HepG2 (cell line): ENCODE measurements around the gene HDAC5. TPM values are rescaled to one million over a fixed set of nuclear protein-coding genes. Genes with fewer than 3 reads are reported as not detected.
A peak's percentile ranks its signal among the peaks of the same experiment; 100 is the strongest.

Source experiments
- ATRX ChIP-seq: sonication (generic); formaldehyde crosslinking; IDR thresholded peaks from 2 replicates; pipeline ENCODE4 v1.4.0; 2020; ENCODE audit warnings: missing genetic modification reagents, borderline replicate concordance
- HMGA1 ChIP-seq: sonication (generic); formaldehyde crosslinking; conservative IDR thresholded peaks from 2 replicates; pipeline ENCODE4 v1.4.0; 2020; ENCODE audit warnings: missing genetic modification reagents
- REXO4 ChIP-seq: sonication (generic); formaldehyde crosslinking; IDR thresholded peaks from 2 replicates; pipeline ENCODE4 v1.8.0; 2022; ENCODE audit warnings: missing genetic modification reagents, mild to moderate bottlenecking, borderline replicate concordance
- SAFB2 ChIP-seq: sonication (generic); formaldehyde crosslinking; IDR thresholded peaks from 2 replicates; pipeline ENCODE4 v1.5.1; 2020; ENCODE audit warnings: missing genetic modification reagents, low read depth, mild to moderate bottlenecking, borderline replicate concordance
- SP4 ChIP-seq: sonication (generic); formaldehyde crosslinking; IDR thresholded peaks from 2 replicates; pipeline ENCODE4 v1.8.1; 2023; ENCODE audit warnings: mild to moderate bottlenecking, missing genetic modification reagents
- ZBTB21 ChIP-seq: sonication (generic); formaldehyde crosslinking; IDR thresholded peaks from 2 replicates; pipeline ENCODE4 v1.4.0; 2020; ENCODE audit warnings: missing genetic modification reagents
- ZC3H13 ChIP-seq: sonication (generic); formaldehyde crosslinking; IDR thresholded peaks from 2 replicates; pipeline ENCODE4 v1.8.1; 2023; ENCODE audit warnings: mild to moderate bottlenecking, missing genetic modification reagents, moderate library complexity
- ZNF737 ChIP-seq: sonication (generic); formaldehyde crosslinking; IDR thresholded peaks from 2 replicates; pipeline ENCODE4 v1.5.0; 2020; ENCODE audit warnings: missing genetic modification reagents, mild to moderate bottlenecking, borderline replicate concordance
- polyA plus RNA-seq, 8 experiments: library from polyadenylated mRNA; depleted of rRNA in 3 of 8; stranded (reverse) in 7 of 8; unstranded in 1 of 8; fragments of >200 nt; fragmentation: Illumina TruSeq in 4 of 8; extraction: Trizol in 4 of 8; gene quantifications; 2 replicates each; pipeline versions ENCODE4 v1.2.1 to v1.2.3, GENCODE V29; 2011 to 2016; ENCODE audit warnings: low read depth in 4 of 8, missing spikeins in 1 of 8, mixed read lengths in 1 of 8; ENCODE audit not compliant: insufficient read depth in 1 of 8
- total RNA-seq, 5 experiments: library from RNA; depleted of rRNA; stranded (reverse); fragments of >200 nt; fragmentation: Illumina TruSeq; extraction: Trizol; gene quantifications; 2 replicates each; pipeline ENCODE4 v1.2.3, GENCODE V29; 2016; ENCODE audit warnings: low read depth in 1 of 5
- TF ChIP-seq, protein P1 (sequence below): sonication (generic); formaldehyde crosslinking; IDR thresholded peaks from 2 replicates; pipeline ENCODE4 v1.5.0; 2020; ENCODE audit warnings: missing genetic modification reagents, mild to moderate bottlenecking, borderline replicate concordance
- TF ChIP-seq, protein P2 (sequence below): sonication (generic); formaldehyde crosslinking; IDR thresholded peaks from 2 replicates; pipeline ENCODE4 v1.4.0; 2020; ENCODE audit warnings: missing genetic modification reagents
- TF ChIP-seq, protein P3 (sequence below): sonication (generic); formaldehyde crosslinking; conservative IDR thresholded peaks from 2 replicates; pipeline ENCODE4 v1.8.0; 2022; ENCODE audit warnings: mild to moderate bottlenecking, moderate library complexity, missing genetic modification reagents
- TF ChIP-seq, protein P4 (sequence below): sonication (generic); formaldehyde crosslinking; IDR thresholded peaks from 2 replicates; pipeline ENCODE4 v1.4.0; 2020; ENCODE audit warnings: missing genetic modification reagents, low read depth, mild to moderate bottlenecking, borderline replicate concordance
- TF ChIP-seq, protein P5 (sequence below): sonication (generic); formaldehyde crosslinking; IDR thresholded peaks from 2 replicates; pipeline ENCODE4 v1.9.0; 2021; ENCODE audit warnings: missing genetic modification reagents, borderline replicate concordance
- TF ChIP-seq, protein P6 (sequence below): sonication (generic); formaldehyde crosslinking; conservative IDR thresholded peaks from 2 replicates; pipeline ENCODE4 v1.4.0; 2020; ENCODE audit warnings: mild to moderate bottlenecking, missing genetic modification reagents, moderate library complexity
- TF ChIP-seq, protein P7 (sequence below): IDR thresholded peaks from 2 replicates; pipeline ENCODE4 v1.6.1; 2018; ENCODE audit warnings: missing genetic modification reagents, mild to moderate bottlenecking, missing compliant biosample characterization

Gene HDAC5
- total and polyA plus RNA-seq, 2 of the 13 experiments (the other 11 are each of a cell fraction or from before 2014, with no cell fraction given): 46.4 to 85.4 TPM

DNA sequence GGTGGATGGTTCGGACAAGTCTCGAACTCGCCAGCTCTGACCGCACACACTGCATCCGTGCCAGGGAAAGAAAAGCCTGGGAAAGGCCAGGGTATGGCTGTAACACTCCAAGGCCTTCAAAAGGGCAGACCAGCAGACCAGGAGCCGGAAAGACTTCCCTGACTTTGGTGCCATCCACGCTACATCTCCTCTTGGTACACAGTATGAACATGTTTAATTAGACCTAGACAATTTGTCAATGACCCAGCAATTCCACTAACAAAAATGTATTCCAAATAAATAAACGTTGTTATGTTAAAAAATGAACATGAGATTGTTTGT, 637 bp upstream of the HDAC5 start (continued):
- TF ChIP-seq, protein P1, sequence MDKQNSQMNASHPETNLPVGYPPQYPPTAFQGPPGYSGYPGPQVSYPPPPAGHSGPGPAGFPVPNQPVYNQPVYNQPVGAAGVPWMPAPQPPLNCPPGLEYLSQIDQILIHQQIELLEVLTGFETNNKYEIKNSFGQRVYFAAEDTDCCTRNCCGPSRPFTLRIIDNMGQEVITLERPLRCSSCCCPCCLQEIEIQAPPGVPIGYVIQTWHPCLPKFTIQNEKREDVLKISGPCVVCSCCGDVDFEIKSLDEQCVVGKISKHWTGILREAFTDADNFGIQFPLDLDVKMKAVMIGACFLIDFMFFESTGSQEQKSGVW (CRISPR knock-in tag): no peak
- 0 out of 2 replicates have a peak, but pooled peaks have one; percentile 6 for TF ChIP-seq ZBTB21 (CRISPR knock-in tag)
- TF ChIP-seq, protein P2, sequence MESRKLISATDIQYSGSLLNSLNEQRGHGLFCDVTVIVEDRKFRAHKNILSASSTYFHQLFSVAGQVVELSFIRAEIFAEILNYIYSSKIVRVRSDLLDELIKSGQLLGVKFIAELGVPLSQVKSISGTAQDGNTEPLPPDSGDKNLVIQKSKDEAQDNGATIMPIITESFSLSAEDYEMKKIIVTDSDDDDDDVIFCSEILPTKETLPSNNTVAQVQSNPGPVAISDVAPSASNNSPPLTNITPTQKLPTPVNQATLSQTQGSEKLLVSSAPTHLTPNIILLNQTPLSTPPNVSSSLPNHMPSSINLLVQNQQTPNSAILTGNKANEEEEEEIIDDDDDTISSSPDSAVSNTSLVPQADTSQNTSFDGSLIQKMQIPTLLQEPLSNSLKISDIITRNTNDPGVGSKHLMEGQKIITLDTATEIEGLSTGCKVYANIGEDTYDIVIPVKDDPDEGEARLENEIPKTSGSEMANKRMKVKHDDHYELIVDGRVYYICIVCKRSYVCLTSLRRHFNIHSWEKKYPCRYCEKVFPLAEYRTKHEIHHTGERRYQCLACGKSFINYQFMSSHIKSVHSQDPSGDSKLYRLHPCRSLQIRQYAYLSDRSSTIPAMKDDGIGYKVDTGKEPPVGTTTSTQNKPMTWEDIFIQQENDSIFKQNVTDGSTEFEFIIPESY (CRISPR knock-in tag): no peak
- TF ChIP-seq, protein P3, sequence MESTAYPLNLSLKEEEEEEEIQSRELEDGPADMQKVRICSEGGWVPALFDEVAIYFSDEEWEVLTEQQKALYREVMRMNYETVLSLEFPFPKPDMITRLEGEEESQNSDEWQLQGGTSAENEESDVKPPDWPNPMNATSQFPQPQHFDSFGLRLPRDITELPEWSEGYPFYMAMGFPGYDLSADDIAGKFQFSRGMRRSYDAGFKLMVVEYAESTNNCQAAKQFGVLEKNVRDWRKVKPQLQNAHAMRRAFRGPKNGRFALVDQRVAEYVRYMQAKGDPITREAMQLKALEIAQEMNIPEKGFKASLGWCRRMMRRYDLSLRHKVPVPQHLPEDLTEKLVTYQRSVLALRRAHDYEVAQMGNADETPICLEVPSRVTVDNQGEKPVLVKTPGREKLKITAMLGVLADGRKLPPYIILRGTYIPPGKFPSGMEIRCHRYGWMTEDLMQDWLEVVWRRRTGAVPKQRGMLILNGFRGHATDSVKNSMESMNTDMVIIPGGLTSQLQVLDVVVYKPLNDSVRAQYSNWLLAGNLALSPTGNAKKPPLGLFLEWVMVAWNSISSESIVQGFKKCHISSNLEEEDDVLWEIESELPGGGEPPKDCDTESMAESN (CRISPR knock-in tag): no peak
- TF ChIP-seq, protein P4, sequence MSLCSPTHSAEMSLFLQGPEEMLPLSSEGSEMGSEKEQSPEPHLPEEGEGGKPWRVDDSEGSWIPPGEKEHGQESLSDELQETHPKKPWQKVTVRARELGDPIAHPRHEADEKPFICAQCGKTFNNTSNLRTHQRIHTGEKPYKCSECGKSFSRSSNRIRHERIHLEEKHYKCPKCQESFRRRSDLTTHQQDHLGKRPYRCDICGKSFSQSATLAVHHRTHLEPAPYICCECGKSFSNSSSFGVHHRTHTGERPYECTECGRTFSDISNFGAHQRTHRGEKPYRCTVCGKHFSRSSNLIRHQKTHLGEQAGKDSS (CRISPR knock-in tag): no peak
- TF ChIP-seq SAFB2 (CRISPR knock-in tag): no peak
- TF ChIP-seq, protein P5, sequence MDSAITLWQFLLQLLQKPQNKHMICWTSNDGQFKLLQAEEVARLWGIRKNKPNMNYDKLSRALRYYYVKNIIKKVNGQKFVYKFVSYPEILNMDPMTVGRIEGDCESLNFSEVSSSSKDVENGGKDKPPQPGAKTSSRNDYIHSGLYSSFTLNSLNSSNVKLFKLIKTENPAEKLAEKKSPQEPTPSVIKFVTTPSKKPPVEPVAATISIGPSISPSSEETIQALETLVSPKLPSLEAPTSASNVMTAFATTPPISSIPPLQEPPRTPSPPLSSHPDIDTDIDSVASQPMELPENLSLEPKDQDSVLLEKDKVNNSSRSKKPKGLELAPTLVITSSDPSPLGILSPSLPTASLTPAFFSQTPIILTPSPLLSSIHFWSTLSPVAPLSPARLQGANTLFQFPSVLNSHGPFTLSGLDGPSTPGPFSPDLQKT: no peak
- TF ChIP-seq ZC3H13: peak; percentile 37; the same call in 1 of the 2 replicates
- no peak for TF ChIP-seq SP4
- TF ChIP-seq HMGA1 (CRISPR knock-in tag): no peak
- TF ChIP-seq REXO4 (CRISPR knock-in tag): no peak
- TF ChIP-seq, protein P6, sequence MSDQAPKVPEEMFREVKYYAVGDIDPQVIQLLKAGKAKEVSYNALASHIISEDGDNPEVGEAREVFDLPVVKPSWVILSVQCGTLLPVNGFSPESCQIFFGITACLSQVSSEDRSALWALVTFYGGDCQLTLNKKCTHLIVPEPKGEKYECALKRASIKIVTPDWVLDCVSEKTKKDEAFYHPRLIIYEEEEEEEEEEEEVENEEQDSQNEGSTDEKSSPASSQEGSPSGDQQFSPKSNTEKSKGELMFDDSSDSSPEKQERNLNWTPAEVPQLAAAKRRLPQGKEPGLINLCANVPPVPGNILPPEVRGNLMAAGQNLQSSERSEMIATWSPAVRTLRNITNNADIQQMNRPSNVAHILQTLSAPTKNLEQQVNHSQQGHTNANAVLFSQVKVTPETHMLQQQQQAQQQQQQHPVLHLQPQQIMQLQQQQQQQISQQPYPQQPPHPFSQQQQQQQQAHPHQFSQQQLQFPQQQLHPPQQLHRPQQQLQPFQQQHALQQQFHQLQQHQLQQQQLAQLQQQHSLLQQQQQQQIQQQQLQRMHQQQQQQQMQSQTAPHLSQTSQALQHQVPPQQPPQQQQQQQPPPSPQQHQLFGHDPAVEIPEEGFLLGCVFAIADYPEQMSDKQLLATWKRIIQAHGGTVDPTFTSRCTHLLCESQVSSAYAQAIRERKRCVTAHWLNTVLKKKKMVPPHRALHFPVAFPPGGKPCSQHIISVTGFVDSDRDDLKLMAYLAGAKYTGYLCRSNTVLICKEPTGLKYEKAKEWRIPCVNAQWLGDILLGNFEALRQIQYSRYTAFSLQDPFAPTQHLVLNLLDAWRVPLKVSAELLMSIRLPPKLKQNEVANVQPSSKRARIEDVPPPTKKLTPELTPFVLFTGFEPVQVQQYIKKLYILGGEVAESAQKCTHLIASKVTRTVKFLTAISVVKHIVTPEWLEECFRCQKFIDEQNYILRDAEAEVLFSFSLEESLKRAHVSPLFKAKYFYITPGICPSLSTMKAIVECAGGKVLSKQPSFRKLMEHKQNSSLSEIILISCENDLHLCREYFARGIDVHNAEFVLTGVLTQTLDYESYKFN (CRISPR knock-in tag): no peak
- no peak for TF ChIP-seq ATRX (CRISPR knock-in tag)
- TF ChIP-seq ZNF737: no peak
- TF ChIP-seq, protein P7, sequence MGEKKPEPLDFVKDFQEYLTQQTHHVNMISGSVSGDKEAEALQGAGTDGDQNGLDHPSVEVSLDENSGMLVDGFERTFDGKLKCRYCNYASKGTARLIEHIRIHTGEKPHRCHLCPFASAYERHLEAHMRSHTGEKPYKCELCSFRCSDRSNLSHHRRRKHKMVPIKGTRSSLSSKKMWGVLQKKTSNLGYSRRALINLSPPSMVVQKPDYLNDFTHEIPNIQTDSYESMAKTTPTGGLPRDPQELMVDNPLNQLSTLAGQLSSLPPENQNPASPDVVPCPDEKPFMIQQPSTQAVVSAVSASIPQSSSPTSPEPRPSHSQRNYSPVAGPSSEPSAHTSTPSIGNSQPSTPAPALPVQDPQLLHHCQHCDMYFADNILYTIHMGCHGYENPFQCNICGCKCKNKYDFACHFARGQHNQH (CRISPR knock-in tag): no peak; the same call in 1 of the 2 replicates
